WERI-Rb-1 (cell line): Measurements from ENCODE around the gene RTP5.

ENCODE experiments used
- DNase-seq: peaks from one replicate; pipeline ENCODE4 v3.0.0-alpha.2; 2020
- H3K27ac ChIP-seq: fragments of 250-450 bp; sonication (Bioruptor Pico); 2 replicates; pipeline ENCODE4 v1.5.1; 2020; ENCODE audit warnings: mild to moderate bottlenecking, moderate library complexity
- H3K27me3 ChIP-seq: fragments of 250-450 bp; sonication (Bioruptor Pico); 2 replicates; pipeline ENCODE4 v1.5.1; 2021; ENCODE audit warnings: mild to moderate bottlenecking, low read depth, moderate library complexity; ENCODE audit not compliant: insufficient read depth, severe bottlenecking
- H3K36me3 ChIP-seq: fragments of 250-450 bp; sonication (Bioruptor Pico); 2 replicates; pipeline ENCODE4 v1.5.1; 2020; ENCODE audit warnings: mild to moderate bottlenecking, moderate library complexity
- H3K4me3 ChIP-seq: 2 replicates; pipeline ENCODE4 v1.5.1; 2011; ENCODE audit warnings: low read depth, mild to moderate bottlenecking, control low read depth, low read length
- H3K9me3 ChIP-seq: fragments of 250-450 bp; sonication (Bioruptor Pico); 2 replicates; pipeline ENCODE4 v1.5.1; 2021; ENCODE audit warnings: mild to moderate bottlenecking, moderate library complexity; ENCODE audit not compliant: severe bottlenecking
- TF ChIP-seq, protein P1 (sequence below): IDR thresholded peaks from 2 replicates; pipeline ENCODE4 v1.5.1; 2011; ENCODE audit warnings: low read depth, mild to moderate bottlenecking, control low read depth, inconsistent platforms, low read length

Gene RTP5

GRCh38 chr2:241890524-241891235, 21.2 kb downstream of the RTP5 start:
- H3K4me3 ChIP-seq, result no peak overlapping the region
- no peak overlapping the region for H3K27ac ChIP-seq
- peaks cover 2% of the 10 kb centered on the region for H3K9me3 ChIP-seq
- no peaks in the 10 kb centered on the region for H3K27me3 ChIP-seq
- H3K36me3 ChIP-seq, result no peaks in the 10 kb centered on the region; the same call in 1 of the 2 replicates
- no peak for DNase-seq
- TF ChIP-seq, protein P1, sequence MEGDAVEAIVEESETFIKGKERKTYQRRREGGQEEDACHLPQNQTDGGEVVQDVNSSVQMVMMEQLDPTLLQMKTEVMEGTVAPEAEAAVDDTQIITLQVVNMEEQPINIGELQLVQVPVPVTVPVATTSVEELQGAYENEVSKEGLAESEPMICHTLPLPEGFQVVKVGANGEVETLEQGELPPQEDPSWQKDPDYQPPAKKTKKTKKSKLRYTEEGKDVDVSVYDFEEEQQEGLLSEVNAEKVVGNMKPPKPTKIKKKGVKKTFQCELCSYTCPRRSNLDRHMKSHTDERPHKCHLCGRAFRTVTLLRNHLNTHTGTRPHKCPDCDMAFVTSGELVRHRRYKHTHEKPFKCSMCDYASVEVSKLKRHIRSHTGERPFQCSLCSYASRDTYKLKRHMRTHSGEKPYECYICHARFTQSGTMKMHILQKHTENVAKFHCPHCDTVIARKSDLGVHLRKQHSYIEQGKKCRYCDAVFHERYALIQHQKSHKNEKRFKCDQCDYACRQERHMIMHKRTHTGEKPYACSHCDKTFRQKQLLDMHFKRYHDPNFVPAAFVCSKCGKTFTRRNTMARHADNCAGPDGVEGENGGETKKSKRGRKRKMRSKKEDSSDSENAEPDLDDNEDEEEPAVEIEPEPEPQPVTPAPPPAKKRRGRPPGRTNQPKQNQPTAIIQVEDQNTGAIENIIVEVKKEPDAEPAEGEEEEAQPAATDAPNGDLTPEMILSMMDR, result no peak

GRCh38 chr2:241891315-241891987, 21.9 kb downstream of the RTP5 start:
- TF ChIP-seq, protein P1, result no peak
- H3K27ac ChIP-seq, result peak overlapping the region; percentile 54
- H3K27me3 ChIP-seq, result no peaks in the 10 kb centered on the region
- H3K36me3 ChIP-seq, result no peaks in the 10 kb centered on the region; the same call in 1 of the 2 replicates
- no peak for DNase-seq
- H3K9me3 ChIP-seq, result peaks cover 2% of the 10 kb centered on the region
- H3K4me3 ChIP-seq, result no peak overlapping the region

DNA sequence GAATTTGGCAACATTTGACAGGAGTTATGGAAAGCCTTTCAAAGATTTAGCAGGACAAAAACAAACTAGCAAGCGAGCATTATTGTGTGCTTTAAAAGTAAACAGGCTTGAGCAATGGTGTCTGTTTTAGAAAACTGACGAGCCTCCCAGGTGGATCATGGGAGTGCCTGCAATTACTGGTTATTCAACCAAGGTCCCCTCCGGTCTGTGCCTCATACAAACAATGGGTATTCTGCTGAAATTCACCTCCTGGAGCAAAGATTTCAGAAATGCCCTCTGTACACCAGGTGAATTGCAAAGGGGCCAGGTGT, 22.4 kb downstream of the RTP5 start:
- no peaks in the 10 kb centered on the region for H3K27me3 ChIP-seq
- no peak for DNase-seq
- TF ChIP-seq, protein P1, result no peak
- no peak overlapping the region for H3K4me3 ChIP-seq
- peak overlapping the region; percentile 54 for H3K27ac ChIP-seq
- H3K9me3 ChIP-seq, result peaks cover 2% of the 10 kb centered on the region
- no peaks in the 10 kb centered on the region; the same call in 1 of the 2 replicates for H3K36me3 ChIP-seq

DNA sequence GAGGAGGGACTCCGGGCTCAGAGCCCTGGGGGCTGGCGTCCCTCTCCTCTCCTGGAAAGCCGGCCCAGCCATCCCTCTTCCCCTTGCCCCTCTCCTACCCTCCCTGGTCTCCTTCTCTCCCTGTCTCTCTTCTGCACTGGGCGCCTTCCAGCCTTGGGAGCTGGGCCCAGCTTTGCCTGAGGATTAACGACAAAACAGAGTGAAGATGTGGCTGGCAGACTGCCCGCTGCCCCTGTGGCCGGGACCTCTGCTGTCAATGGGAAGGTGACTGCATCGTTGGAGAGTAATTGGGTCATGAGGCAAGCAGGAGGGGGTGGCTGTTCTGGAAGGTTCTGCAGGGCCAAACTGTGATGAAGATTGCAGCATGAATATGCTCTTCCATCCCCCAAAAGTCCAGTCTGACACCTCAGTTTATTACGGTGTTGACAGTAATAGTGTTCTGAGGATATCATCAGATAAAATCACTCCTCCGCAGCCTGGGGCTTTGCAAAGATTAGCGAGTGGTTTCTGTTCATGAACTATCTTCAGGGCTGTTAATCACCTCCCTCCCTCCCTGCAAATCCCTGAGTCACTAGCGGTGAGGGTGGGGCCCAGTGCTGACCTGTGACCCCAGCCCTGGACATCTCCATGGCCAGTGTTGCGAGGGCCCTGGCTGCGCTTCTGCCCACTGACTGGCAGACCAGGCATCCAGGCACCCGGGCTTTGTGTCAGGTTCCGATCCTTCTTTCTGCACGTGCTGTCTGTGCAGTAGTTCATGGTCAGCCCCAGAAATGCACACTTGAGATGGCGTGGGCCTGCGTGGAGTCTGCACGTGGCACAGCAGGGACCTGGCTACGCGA, 23.0 kb downstream of the RTP5 start:
- peak overlapping the region; percentile 54 for H3K27ac ChIP-seq
- peak; percentile 78 for DNase-seq
- peaks cover 2% of the 10 kb centered on the region for H3K9me3 ChIP-seq
- H3K4me3 ChIP-seq, result no peak overlapping the region
- TF ChIP-seq, protein P1, result no peak
- no peaks in the 10 kb centered on the region for H3K27me3 ChIP-seq
- no peaks in the 10 kb centered on the region; the same call in 1 of the 2 replicates for H3K36me3 ChIP-seq

DNA sequence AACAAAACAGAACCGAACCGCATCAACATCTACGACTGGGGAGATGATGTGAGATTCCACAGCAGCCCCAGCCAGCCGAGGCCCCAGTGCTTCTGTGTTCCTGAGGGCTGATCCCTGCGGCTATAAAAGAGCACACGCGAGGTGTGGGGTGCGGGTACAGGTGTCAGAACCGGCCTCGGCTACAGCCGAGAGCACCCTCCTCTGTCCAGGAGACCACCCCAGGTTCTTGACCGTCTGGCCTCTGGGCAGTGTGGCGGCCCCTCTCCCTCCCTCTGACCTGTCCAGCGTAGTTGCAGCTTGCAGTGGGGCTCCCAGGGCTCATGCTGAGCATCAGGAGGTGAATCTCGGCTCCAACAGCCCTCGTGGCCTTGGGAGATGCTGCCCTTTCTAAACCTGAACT, 23.7 kb downstream of the RTP5 start:
- TF ChIP-seq, protein P1, result no peak
- H3K36me3 ChIP-seq, result no peaks in the 10 kb centered on the region; the same call in 1 of the 2 replicates
- H3K27me3 ChIP-seq, result no peaks in the 10 kb centered on the region
- H3K27ac ChIP-seq, result peak overlapping the region; percentile 54
- DNase-seq, result no peak
- peaks cover 2% of the 10 kb centered on the region for H3K9me3 ChIP-seq
- no peak overlapping the region for H3K4me3 ChIP-seq
